Measurements from ENCODE around the gene SLC13A1. TPM values are rescaled to one million over a fixed set of nuclear protein-coding genes. Genes with fewer than 3 reads are reported as not detected.

SLC13A1 gene
- total RNA-seq, 1 donor from 2014 or later: not detected

DNA sequence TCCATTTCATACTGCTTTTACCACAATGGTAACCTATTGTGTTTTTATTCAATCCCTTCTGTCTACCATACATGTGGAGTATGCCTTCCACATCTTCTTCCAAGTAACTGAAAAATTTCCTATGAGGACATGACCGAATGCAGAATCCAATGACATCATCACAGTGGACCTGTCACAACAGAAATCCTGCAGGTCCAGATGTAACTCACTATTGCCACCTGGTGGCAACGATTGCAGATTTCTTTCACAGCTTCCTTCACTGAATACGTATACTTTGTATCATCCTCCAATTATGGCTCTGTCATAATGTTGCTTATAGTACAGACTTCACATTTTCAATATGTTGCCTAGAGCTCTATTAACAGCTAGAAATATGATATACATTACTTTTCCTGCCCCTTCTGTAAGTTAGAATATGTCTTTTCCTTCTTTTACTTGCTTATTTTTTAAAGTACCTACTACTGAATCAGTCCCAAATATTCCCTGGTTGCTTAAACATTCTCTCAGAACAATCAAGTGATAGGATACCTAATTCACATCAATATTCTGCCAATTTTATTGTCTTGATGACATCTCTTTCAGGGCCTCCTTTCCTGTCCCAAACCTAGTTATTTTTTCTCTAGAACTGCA, 45.4 kb downstream of the SLC13A1 start:
- Histone ChIP-seq H2AFZ (replicated peaks) (peak overlapping the region; percentile 20), H3K4me2 (no peak overlapping the region), H3K9me3 (ENCODE audit: low read depth) (no peaks in the 10 kb centered on the region), H3K27me3 (no peaks in the 10 kb centered on the region), H3K4me1 (no peaks in the 10 kb centered on the region), H3K36me3 (no peaks in the 10 kb centered on the region), H4K20me1 (ENCODE audit: low read depth) (no peaks in the 10 kb centered on the region), H3K79me2 (ENCODE audit: low read depth) (no peaks in the 10 kb centered on the region), H3K27ac (no peak overlapping the region), H3F3A (ENCODE audit: low read depth) (no peaks in the 10 kb centered on the region), H3K9ac (no peak overlapping the region), H3K4me3 (no peak overlapping the region)
- Mint-ChIP-seq H3K4me3 (no peak overlapping the region), H3K4me1 (peaks cover 5% of the 10 kb centered on the region), H3K36me3 (no peaks in the 10 kb centered on the region), H3K27ac (no peak overlapping the region), H3K9me3 (no peaks in the 10 kb centered on the region), H3K27me3 (ENCODE audit: insufficient read depth, low read depth) (no peaks in the 10 kb centered on the region)
- TF ChIP-seq EZH2phosphoT487 (IDR thresholded peaks at IDR 0.05): no peak
- peak; percentile 92 for TF ChIP-seq CTCF (IDR thresholded peaks at IDR 0.05)
- no peak for TF ChIP-seq EZH2 (IDR thresholded peaks at IDR 0.05)
- DNase-seq (ENCODE audit: low spot score): peak; percentile 81

DNA sequence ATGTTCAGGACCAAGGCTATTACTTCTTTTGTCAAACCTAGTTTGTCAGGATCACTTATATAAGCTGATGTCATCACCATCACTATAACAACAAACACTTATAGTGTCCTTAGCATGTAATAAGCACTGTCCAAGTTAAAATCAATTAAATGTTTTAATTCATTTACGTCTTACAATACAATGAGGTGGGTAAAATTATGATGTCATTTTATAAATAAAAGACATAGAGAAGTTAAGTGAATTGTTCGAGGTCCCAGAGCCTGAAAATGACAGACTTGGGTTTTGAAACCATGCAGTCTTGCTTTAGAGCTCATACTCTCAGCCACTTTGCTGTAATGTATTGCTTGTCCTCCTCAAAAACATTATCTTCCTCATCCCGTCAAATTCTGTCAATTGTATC, 48.3 kb downstream of the SLC13A1 start:
- no peak for TF ChIP-seq EZH2phosphoT487 (IDR thresholded peaks at IDR 0.05)
- no peak for TF ChIP-seq CTCF (IDR thresholded peaks at IDR 0.05)
- no peak for TF ChIP-seq EZH2 (IDR thresholded peaks at IDR 0.05)
- H2AFZ ChIP-seq (replicated peaks): no peak overlapping the region
- no peaks in the 10 kb centered on the region for H3K27me3 ChIP-seq
- no peak overlapping the region for H3K4me3 Mint-ChIP-seq
- no peak overlapping the region for H3K27ac Mint-ChIP-seq
- DNase-seq (ENCODE audit: low spot score): no peak
- no peaks in the 10 kb centered on the region for H3K36me3 Mint-ChIP-seq
- peaks cover 3% of the 10 kb centered on the region for H3K27me3 Mint-ChIP-seq (ENCODE audit: insufficient read depth, low read depth)
- no peaks in the 10 kb centered on the region for H3K79me2 ChIP-seq (ENCODE audit: low read depth)
- H3F3A ChIP-seq (ENCODE audit: low read depth): no peaks in the 10 kb centered on the region
- H4K20me1 ChIP-seq (ENCODE audit: low read depth): no peaks in the 10 kb centered on the region
- H3K4me2 ChIP-seq: no peak overlapping the region
- no peaks in the 10 kb centered on the region for H3K36me3 ChIP-seq
- no peaks in the 10 kb centered on the region for H3K9me3 Mint-ChIP-seq
- H3K9me3 ChIP-seq (ENCODE audit: low read depth): no peaks in the 10 kb centered on the region
- H3K27ac ChIP-seq: no peak overlapping the region
- no peaks in the 10 kb centered on the region for H3K4me1 Mint-ChIP-seq
- no peak overlapping the region for H3K4me3 ChIP-seq
- H3K4me1 ChIP-seq: no peaks in the 10 kb centered on the region
- no peak overlapping the region for H3K9ac ChIP-seq

DNA sequence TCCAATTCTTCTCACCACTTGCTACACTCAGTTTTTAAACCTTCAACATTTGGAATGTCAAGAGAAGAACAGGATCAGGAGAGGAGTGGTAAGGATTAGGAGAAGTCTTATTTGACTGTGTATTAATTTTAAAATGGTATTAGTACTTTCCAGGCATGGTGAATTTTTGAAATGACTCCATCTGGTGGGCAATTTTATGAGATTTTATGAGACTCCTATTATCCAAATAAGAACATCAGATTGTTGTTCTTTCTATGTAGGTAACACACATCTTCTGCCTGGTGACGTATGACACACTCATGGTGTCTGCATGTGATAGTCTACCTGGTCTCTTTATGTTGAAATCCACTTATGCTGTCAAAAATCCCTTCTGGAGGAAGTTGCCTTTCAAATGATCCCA, 51.0 kb downstream of the SLC13A1 start:
- no peaks in the 10 kb centered on the region for H3K4me1 Mint-ChIP-seq

More for the DNA sequence above, 51.0 kb downstream of the SLC13A1 start:
- no peaks in the 10 kb centered on the region for H3K36me3 Mint-ChIP-seq
- H3K27ac ChIP-seq: no peak overlapping the region
- H3K4me2 ChIP-seq: no peak overlapping the region
- H3F3A ChIP-seq (ENCODE audit: low read depth): no peaks in the 10 kb centered on the region
- no peak overlapping the region for H3K4me3 Mint-ChIP-seq
- H3K27me3 Mint-ChIP-seq (ENCODE audit: insufficient read depth, low read depth): peaks cover 3% of the 10 kb centered on the region
- H3K9ac ChIP-seq: no peak overlapping the region
- no peak overlapping the region for H3K4me3 ChIP-seq
- H3K9me3 ChIP-seq (ENCODE audit: low read depth): no peaks in the 10 kb centered on the region
- no peaks in the 10 kb centered on the region for H4K20me1 ChIP-seq (ENCODE audit: low read depth)
- no peak for DNase-seq (ENCODE audit: low spot score)
- TF ChIP-seq CTCF (IDR thresholded peaks at IDR 0.05) (no peak), EZH2phosphoT487 (IDR thresholded peaks at IDR 0.05) (no peak), EZH2 (IDR thresholded peaks at IDR 0.05) (no peak)
- H3K79me2 ChIP-seq (ENCODE audit: low read depth): no peaks in the 10 kb centered on the region
- H3K9me3 Mint-ChIP-seq: no peaks in the 10 kb centered on the region
- H3K27ac Mint-ChIP-seq: no peak overlapping the region
- H3K36me3 ChIP-seq: no peaks in the 10 kb centered on the region
- no peak overlapping the region for H2AFZ ChIP-seq (replicated peaks)
- H3K27me3 ChIP-seq: no peaks in the 10 kb centered on the region
- no peaks in the 10 kb centered on the region for H3K4me1 ChIP-seq

Measured in neural progenitor cell (in vitro differentiated cells).